ENCODE results near the gene ATP2A2. TPM values are rescaled to one million over a fixed set of nuclear protein-coding genes. Genes with fewer than 3 reads are reported as not detected.

ATP2A2 gene
- total and polyA plus RNA-seq, 2 of the 4 experiments (the other 2 are of a cell fraction), result 166 to 225 TPM

DNA sequence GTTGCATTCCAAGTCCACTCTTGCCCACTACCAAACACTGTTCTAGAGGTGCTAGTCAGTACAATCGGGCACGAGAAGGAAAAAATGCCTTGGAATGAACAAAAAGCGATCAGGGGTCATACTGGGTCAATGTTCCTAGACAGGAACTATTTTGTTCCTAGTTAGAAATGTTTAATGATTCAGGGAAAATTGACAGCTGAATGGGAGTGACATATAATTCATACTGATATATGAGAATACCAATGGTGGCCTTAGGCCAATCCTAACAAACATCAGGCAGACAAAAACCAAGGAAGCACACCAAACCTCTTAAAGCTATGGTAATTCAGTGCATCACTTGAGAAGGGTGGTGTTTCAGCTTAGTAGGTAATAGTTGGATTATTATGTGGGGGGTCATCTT, 71.4 kb downstream of the ATP2A2 start:
- ATAC-seq (ENCODE audit: low read depth) (no peak), DNase-seq (no peak)
- Histone ChIP-seq H3K4me3 (ENCODE audit: insufficient read depth, low read depth, low read length) (no peak overlapping the region), H2BK20ac (ENCODE audit: low read depth, low read length) (no peak overlapping the region), H3K4me1 (ENCODE audit: control insufficient read depth, insufficient read depth, low read length) (no peaks in the 10 kb centered on the region), H4K91ac (ENCODE audit: insufficient read depth, low read depth, low read length) (no peak overlapping the region), H3K79me1 (ENCODE audit: low read depth in 1 of 2, low read length in 2 of 2) (peaks cover 3 to 23% of the 10 kb centered on the region in 2 experiments; a peak in 3 of 4 replicates), H2AFZ (replicated peaks; ENCODE audit: low read length, poor library complexity) (no peak overlapping the region), H3K9ac (ENCODE audit: low read depth, low read length) (no peak overlapping the region), H2BK120ac (ENCODE audit: low read depth, low read length) (no peak overlapping the region), H2AK9ac (replicated peaks; ENCODE audit: low read depth, low read length, poor library complexity) (no peak overlapping the region), H4K20me1 (ENCODE audit: insufficient read depth, low read length) (peaks cover 26% of the 10 kb centered on the region), H4K5ac (ENCODE audit: low read depth, low read length) (no peak overlapping the region), H3K23ac (ENCODE audit: low read depth, low read length) (no peak overlapping the region), H3K56ac (ENCODE audit: extremely low read depth, insufficient read depth, low read length) (no peak overlapping the region), H3K9me3 (ENCODE audit: control insufficient read depth, insufficient read depth, low read length) (no peaks in the 10 kb centered on the region), H3K14ac (replicated peaks; ENCODE audit: low read depth, low read length) (no peak overlapping the region), H3K9me1 (ENCODE audit: insufficient read depth, low read length) (peaks cover 15% of the 10 kb centered on the region), H3K4ac (ENCODE audit: low read depth, low read length) (no peak overlapping the region), H2BK15ac (ENCODE audit: low read depth, low read length) (no peak overlapping the region), H4K8ac (ENCODE audit: low read depth in 2 of 2, low read length in 2 of 2) (no peak overlapping the region), H3K27me3 (ENCODE audit: control insufficient read depth, insufficient read depth, low read length) (no peaks in the 10 kb centered on the region), H3K27ac (ENCODE audit: insufficient read depth, low read length) (no peak overlapping the region), H3K4me2 (ENCODE audit: low read depth, low read length) (no peak overlapping the region), H3K36me3 (ENCODE audit: control insufficient read depth, insufficient read depth, low read length) (peaks cover 36% of the 10 kb centered on the region), H3K18ac (ENCODE audit: low read depth, low read length) (no peak overlapping the region), H2AK5ac (ENCODE audit: low read depth, low read length) (no peak overlapping the region), H2BK5ac (ENCODE audit: low read depth, low read length, poor library complexity, severe bottlenecking) (no peak overlapping the region)
- no CpG with 5 or more reads among the region's 3 CpGs for WGBS, 2 experiments (ENCODE audit: extremely low coverage in 2 of 2, insufficient read length in 1 of 2)
- BruUV-seq (replicated peaks), result no TSS peak
- in situ Hi-C loops (cut with MboI; ENCODE audit: low sequenced_read_pairs), result no loop called here
- TF ChIP-seq, protein P1, sequence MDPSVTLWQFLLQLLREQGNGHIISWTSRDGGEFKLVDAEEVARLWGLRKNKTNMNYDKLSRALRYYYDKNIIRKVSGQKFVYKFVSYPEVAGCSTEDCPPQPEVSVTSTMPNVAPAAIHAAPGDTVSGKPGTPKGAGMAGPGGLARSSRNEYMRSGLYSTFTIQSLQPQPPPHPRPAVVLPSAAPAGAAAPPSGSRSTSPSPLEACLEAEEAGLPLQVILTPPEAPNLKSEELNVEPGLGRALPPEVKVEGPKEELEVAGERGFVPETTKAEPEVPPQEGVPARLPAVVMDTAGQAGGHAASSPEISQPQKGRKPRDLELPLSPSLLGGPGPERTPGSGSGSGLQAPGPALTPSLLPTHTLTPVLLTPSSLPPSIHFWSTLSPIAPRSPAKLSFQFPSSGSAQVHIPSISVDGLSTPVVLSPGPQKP (IDR thresholded peaks at IDR 0.05; ENCODE audit: borderline replicate concordance, low read depth, low read length), result no peak
- TF ChIP-seq RFX5 (IDR thresholded peaks at IDR 0.05; ENCODE audit: low read depth, low read length), result no peak
- no peak for TF ChIP-seq BHLHE40 (IDR thresholded peaks at IDR 0.05; ENCODE audit: low read depth, low read length)
- TF ChIP-seq CTCF (conservative IDR thresholded peaks at IDR 0.05; ENCODE audit: low read depth, low read length), result no peak
- TF ChIP-seq MXI1 (IDR thresholded peaks at IDR 0.05; ENCODE audit: borderline replicate concordance, low read depth, low read length), result no peak
- POLR2A ChIA-PET (ENCODE audit: unreplicated experiment), result no interaction called here
- dilution Hi-C loops (cut with HindIII; ENCODE audit: low sequenced_read_pairs, unreplicated experiment), result no loop called here
- intact Hi-C loops (cut with micrococcal nuclease), result no loop called here
- CTCF ChIA-PET, result interaction anchor here (1.0 kb wide), 1 partner anchor 13 kb away, joined by 3 read pairs; no protein-coding TSS in a partner anchor
